PC-3 (cell line): Measurements from ENCODE around the gene EMILIN3. TPM values are rescaled to one million over a fixed set of nuclear protein-coding genes. Genes with fewer than 3 reads are reported as not detected.

Source experiments
- ATAC-seq: fragments of 200-7000 bp; cut with Tn5 transposase; 2 replicates; pipeline ENCODE4 v1.9.1; 2020; ENCODE audit warnings: mild to moderate bottlenecking, moderate library complexity
- BruUV-seq: library from RNA; stranded (reverse); fragments of 400-500 nt; replicated peaks from 2 replicates; lab custom pipeline; 2021; lab: Mats Ljungman, UMichigan
- CTCF ChIA-PET: fragments of 300-600 bp; sonication (Branson Sonifier 250); formaldehyde crosslinking; loops from one replicate; lab custom pipeline; 2022; ENCODE audit warnings: antibody characterized with exemption; lab: Charles Lee
- POLR2A ChIA-PET: fragments of 300-600 bp; sonication (Branson Sonifier 250); formaldehyde crosslinking; loops from one replicate; lab custom pipeline; 2022; ENCODE audit warnings: antibody characterized with exemption; ENCODE audit not compliant: unreplicated experiment; lab: Charles Lee
- DNase-seq: peaks from one replicate; pipeline ENCODE4 v3.0.0-alpha.2; 2015
- H2AFZ ChIP-seq: fragments of 300-600 bp; sonication (generic); 2 replicates; pipeline ENCODE4 v1.6.0; 2016; ENCODE audit warnings: antibody characterized with exemption, low read length
- H3F3A ChIP-seq: fragments of 300-600 bp; sonication (generic); one replicate; pipeline ENCODE4 v1.6.0; 2017; ENCODE audit warnings: antibody characterized with exemption, low read length, control low read depth, mild to moderate bottlenecking; ENCODE audit not compliant: unreplicated experiment
- H3K27ac ChIP-seq: fragments of 300-600 bp; sonication (generic); 2 replicates; pipeline ENCODE4 v1.5.1; 2016; ENCODE audit warnings: mild to moderate bottlenecking, low read length
- H3K27me3 ChIP-seq: fragments of 300-600 bp; sonication (generic); 2 replicates; pipeline ENCODE4 v1.6.1; 2016; ENCODE audit warnings: low read length, mixed read lengths
- H3K36me3 ChIP-seq: fragments of 300-600 bp; sonication (generic); 2 replicates; pipeline ENCODE4 v1.6.1; 2016; ENCODE audit warnings: low read depth, mixed run types, low read length, mixed read lengths
- H3K4me1 ChIP-seq: fragments of 300-600 bp; sonication (generic); 2 replicates; pipeline ENCODE4 v1.5.1; 2016; ENCODE audit warnings: low read length; ENCODE audit not compliant: insufficient read depth
- H3K4me2 ChIP-seq: fragments of 300-600 bp; sonication (generic); 2 replicates; pipeline ENCODE4 v1.6.0; 2016; ENCODE audit warnings: low read length
- H3K4me3 ChIP-seq: fragments of 300-600 bp; sonication (generic); 2 replicates; pipeline ENCODE4 v1.5.1; 2016; ENCODE audit warnings: mild to moderate bottlenecking, low read length, mixed read lengths
- H3K79me2 ChIP-seq: fragments of 300-600 bp; sonication (generic); 2 replicates; pipeline ENCODE4 v1.6.1; 2017; ENCODE audit warnings: low read length, mixed read lengths
- H3K9ac ChIP-seq: fragments of 300-600 bp; sonication (generic); 2 replicates; pipeline ENCODE4 v1.6.0; 2016; ENCODE audit warnings: mild to moderate bottlenecking, low read length
- H3K9me2 ChIP-seq: fragments of 300-600 bp; sonication (generic); replicated peaks from 2 replicates; pipeline ENCODE4 v1.6.1; 2016; ENCODE audit warnings: mixed run types, low read length, mixed read lengths
- H3K9me3 ChIP-seq: fragments of 300-600 bp; sonication (generic); 2 replicates; pipeline ENCODE4 v1.6.1; 2016; ENCODE audit warnings: low read length, mixed read lengths
- H4K20me1 ChIP-seq: fragments of 300-600 bp; sonication (generic); 2 replicates; pipeline ENCODE4 v1.6.1; 2016; ENCODE audit warnings: low read length, mixed read lengths
- CTCF ChIP-seq: fragments of 300-600 bp; sonication (generic); conservative IDR thresholded peaks from 2 replicates; pipeline ENCODE4 v1.5.1; 2017; ENCODE audit warnings: antibody characterized with exemption, low read depth, mild to moderate bottlenecking, low read length
- EZH2 ChIP-seq: fragments of 300-600 bp; sonication (generic); IDR thresholded peaks from one replicate; pipeline ENCODE4 v1.6.1; 2017; ENCODE audit warnings: antibody characterized with exemption, mild to moderate bottlenecking, low read length; ENCODE audit not compliant: unreplicated experiment
- EZH2phosphoT487 ChIP-seq: fragments of 300-600 bp; sonication (generic); IDR thresholded peaks from 2 replicates; pipeline ENCODE4 v1.6.1; 2018; ENCODE audit warnings: mild to moderate bottlenecking, antibody characterized with exemption, low read length, borderline replicate concordance
- intact Hi-C: fragments of 100-400 bp; cut with micrococcal nuclease; formaldehyde crosslinking; loops from 2 replicates; pipeline ENCODE4 v1.9.0; 2023
- total RNA-seq: library from RNA; depleted of rRNA; stranded (reverse); fragments of >200 nt; gene quantifications from 2 replicates; pipeline ENCODE4 v1.2.3, GENCODE V29; 2014

Gene EMILIN3
- total RNA-seq, 1 experiment from 2014 or later, result not detected

GRCh38 chr20:41382791-41383305 lies 16.2 kb upstream of the EMILIN3 start:
- Histone ChIP-seq H3K27ac (no peak overlapping the region), H3K4me1 (no peaks in the 10 kb centered on the region), H3K4me2 (no peak overlapping the region), H2AFZ (no peak overlapping the region), H4K20me1 (no peaks in the 10 kb centered on the region), H3F3A (no peaks in the 10 kb centered on the region), H3K9me2 (no peaks in the 10 kb centered on the region), H3K4me3 (no peak overlapping the region), H3K9ac (no peak overlapping the region), H3K27me3 (peaks cover 20% of the 10 kb centered on the region; the same call in 1 of the 2 replicates), H3K79me2 (no peaks in the 10 kb centered on the region), H3K36me3 (no peaks in the 10 kb centered on the region), H3K9me3 (no peaks in the 10 kb centered on the region)
- TF ChIP-seq CTCF (no peak), EZH2 (no peak), EZH2phosphoT487 (no peak)
- no peak for DNase-seq
- ATAC-seq, result no peak
- BruUV-seq, result no TSS peak
- intact Hi-C loops, result no loop called here
- ChIA-PET CTCF (no interaction called here), POLR2A (no interaction called here)

GRCh38 chr20:41380551-41381193 lies 14.1 kb upstream of the EMILIN3 start:
- TF ChIP-seq EZH2phosphoT487 (no peak), CTCF (no peak), EZH2 (no peak)
- no peaks in the 10 kb centered on the region for H3K9me3 ChIP-seq
- no peaks in the 10 kb centered on the region for H3K36me3 ChIP-seq
- no peaks in the 10 kb centered on the region for H3K9me2 ChIP-seq
- DNase-seq (no peak), ATAC-seq (no peak)
- H3K4me3 ChIP-seq, result no peak overlapping the region
- H3K4me1 ChIP-seq, result no peaks in the 10 kb centered on the region
- H3K4me2 ChIP-seq, result no peak overlapping the region
- ChIA-PET POLR2A (no interaction called here), CTCF (no interaction called here)
- BruUV-seq, result no TSS peak
- H3K9ac ChIP-seq, result no peak overlapping the region
- intact Hi-C loops, result no loop called here
- peaks cover 32% of the 10 kb centered on the region; the same call in 1 of the 2 replicates for H3K27me3 ChIP-seq
- no peak overlapping the region for H2AFZ ChIP-seq
- no peaks in the 10 kb centered on the region for H4K20me1 ChIP-seq
- no peak overlapping the region for H3K27ac ChIP-seq
- no peaks in the 10 kb centered on the region for H3F3A ChIP-seq
- no peaks in the 10 kb centered on the region for H3K79me2 ChIP-seq

GRCh38 chr20:41379551-41379950 lies 12.9 kb upstream of the EMILIN3 start:
- CTCF ChIA-PET, result no interaction called here

More at GRCh38 chr20:41379551-41379950, 12.9 kb upstream of the EMILIN3 start:
- Histone ChIP-seq H3K36me3 (no peaks in the 10 kb centered on the region), H4K20me1 (no peaks in the 10 kb centered on the region), H3K9ac (no peak overlapping the region), H3K4me3 (no peak overlapping the region), H3K9me2 (no peaks in the 10 kb centered on the region), H3K79me2 (no peaks in the 10 kb centered on the region), H3K27me3 (peaks cover 32% of the 10 kb centered on the region; the same call in 1 of the 2 replicates), H3K4me1 (no peaks in the 10 kb centered on the region), H3K9me3 (no peaks in the 10 kb centered on the region), H3F3A (no peaks in the 10 kb centered on the region), H3K27ac (no peak overlapping the region), H3K4me2 (no peak overlapping the region), H2AFZ (no peak overlapping the region)
- intact Hi-C loops, result no loop called here
- BruUV-seq, result no TSS peak
- no peak for DNase-seq
- POLR2A ChIA-PET, result no interaction called here
- no peak for ATAC-seq
- TF ChIP-seq EZH2phosphoT487 (no peak), EZH2 (no peak), CTCF (no peak)
